WTC11 (cell line): ENCODE measurements around the gene NFATC1.

ENCODE experiments used
- ATF1 ChIP-seq: sonication (generic); formaldehyde crosslinking; IDR thresholded peaks from 2 replicates; pipeline ENCODE4 v1.8.1; 2023; ENCODE audit warnings: mild to moderate bottlenecking, moderate library complexity, missing genetic modification reagents
- ATF2 ChIP-seq: sonication (generic); formaldehyde crosslinking; IDR thresholded peaks from 2 replicates; pipeline ENCODE4 v1.8.1; 2022; ENCODE audit warnings: low read depth, missing genetic modification reagents, borderline replicate concordance
- CBFB ChIP-seq: sonication (generic); formaldehyde crosslinking; IDR thresholded peaks from 2 replicates; pipeline ENCODE4 v1.8.1; 2022; ENCODE audit warnings: mild to moderate bottlenecking, low read depth, missing genetic modification reagents
- CTCF ChIP-seq: fragments of 200-600 bp; IDR thresholded peaks from 2 replicates; pipeline ENCODE4 v1.8.0; 2022; ENCODE audit warnings: antibody characterized with exemption
- ESRRA ChIP-seq: sonication (generic); formaldehyde crosslinking; IDR thresholded peaks from 2 replicates; pipeline ENCODE4 v1.8.1; 2022; ENCODE audit warnings: mild to moderate bottlenecking, missing genetic modification reagents, borderline replicate concordance
- ETV6 ChIP-seq: sonication (generic); formaldehyde crosslinking; IDR thresholded peaks from 2 replicates; pipeline ENCODE4 v1.8.1; 2022; ENCODE audit warnings: mild to moderate bottlenecking, missing genetic modification reagents
- FOXK1 ChIP-seq: sonication (generic); formaldehyde crosslinking; IDR thresholded peaks from 2 replicates; pipeline ENCODE4 v1.8.0; 2022; ENCODE audit warnings: mild to moderate bottlenecking, moderate library complexity, missing genetic modification reagents
- HMGXB4 ChIP-seq: sonication (generic); formaldehyde crosslinking; IDR thresholded peaks from 2 replicates; pipeline ENCODE4 v1.8.1; 2023; ENCODE audit warnings: mild to moderate bottlenecking, moderate library complexity, missing genetic modification reagents
- MAX ChIP-seq: sonication (generic); formaldehyde crosslinking; IDR thresholded peaks from 2 replicates; pipeline ENCODE4 v1.8.0; 2022; ENCODE audit warnings: mild to moderate bottlenecking, missing genetic modification reagents
- NFYB ChIP-seq: sonication (generic); formaldehyde crosslinking; conservative IDR thresholded peaks from 2 replicates; pipeline ENCODE4 v1.8.0; 2022; ENCODE audit warnings: low read depth, missing genetic modification reagents
- NR3C1 ChIP-seq: sonication (generic); formaldehyde crosslinking; conservative IDR thresholded peaks from 2 replicates; pipeline ENCODE4 v1.8.1; 2023; ENCODE audit warnings: low read depth, mild to moderate bottlenecking, missing genetic modification reagents
- TEAD4 ChIP-seq: sonication (generic); formaldehyde crosslinking; IDR thresholded peaks from 2 replicates; pipeline ENCODE4 v1.8.0; 2022; ENCODE audit warnings: mild to moderate bottlenecking, missing genetic modification reagents
- ZNF121 ChIP-seq: sonication (generic); formaldehyde crosslinking; IDR thresholded peaks from 2 replicates; pipeline ENCODE4 v1.8.0; 2023; ENCODE audit warnings: missing genetic modification reagents
- ZSCAN18 ChIP-seq: fragments of 250-450 bp; sonication (Bioruptor Pico); IDR thresholded peaks from 2 replicates; pipeline ENCODE4 v2.1.2; 2022; ENCODE audit warnings: mild to moderate bottlenecking, moderate library complexity

- TF ChIP-seq MAX (CRISPR knock-in tag), result no peak
- no peak for TF ChIP-seq CTCF
- TF ChIP-seq ZNF121 (CRISPR knock-in tag), result no peak
- TF ChIP-seq NR3C1 (CRISPR knock-in tag), result no peak
- no peak for TF ChIP-seq ATF1
- TF ChIP-seq ATF2 (CRISPR knock-in tag), result no peak
- TF ChIP-seq FOXK1 (CRISPR knock-in tag), result no peak
- TF ChIP-seq CBFB (CRISPR knock-in tag), result no peak
- TF ChIP-seq ZSCAN18 (CRISPR knock-in tag), result no peak
- no peak for TF ChIP-seq TEAD4 (CRISPR knock-in tag)
- TF ChIP-seq ESRRA, result no peak
- no peak for TF ChIP-seq NFYB (CRISPR knock-in tag)
- TF ChIP-seq HMGXB4 (CRISPR knock-in tag), result no peak
- TF ChIP-seq ETV6 (CRISPR knock-in tag), result no peak
Observed at GRCh38 chr18:79552696-79553095, 157.0 kb downstream of the NFATC1 start.
